Thymus (tissue), 11 donors: Measurements from ENCODE around the gene EXOSC10. TPM values are rescaled to one million over a fixed set of nuclear protein-coding genes. Genes with fewer than 3 reads are reported as not detected.
"Not testable (repeated sequence)": the region's sequence is repeated elsewhere in the genome, so short reads cannot be mapped to it uniquely, and the experiment has no call there.

ENCODE experiments used
- DNase-seq, 9 donors: peaks; one replicate each; pipeline ENCODE4 v3.0.0-alpha.2; 2013; ENCODE audit warnings: low spot score in 9 of 9, low read depth in 6 of 9, missing footprints in 1 of 9
- H3K27ac ChIP-seq, 2 donors: one replicate each; pipeline ENCODE4 v1.5.1; 2013; ENCODE audit warnings: control low read depth in 1 of 2, low read depth in 1 of 2, low read length in 1 of 2, mild to moderate bottlenecking in 1 of 2, moderate library complexity in 1 of 2
- H3K27me3 ChIP-seq, 2 donors: one replicate each; pipeline ENCODE4 v1.5.1; 2013; ENCODE audit warnings: low read length in 1 of 2; ENCODE audit not compliant: control insufficient read depth in 2 of 2, insufficient read depth in 1 of 2
- H3K36me3 ChIP-seq, 2 donors: one replicate each; pipeline ENCODE4 v1.5.1; 2013; ENCODE audit warnings: low read length in 1 of 2, mild to moderate bottlenecking in 1 of 2, moderate library complexity in 1 of 2; ENCODE audit not compliant: control insufficient read depth in 2 of 2, insufficient read depth in 2 of 2
- H3K4me1 ChIP-seq, 2 donors: one replicate each; pipeline ENCODE4 v1.5.1; 2013; ENCODE audit warnings: low read length in 2 of 2; ENCODE audit not compliant: control insufficient read depth in 2 of 2, insufficient read depth in 2 of 2
- H3K4me3 ChIP-seq, 2 donors: one replicate each; pipeline ENCODE4 v1.5.1; 2013; ENCODE audit warnings: low read length in 2 of 2, control low read depth in 1 of 2, mild to moderate bottlenecking in 1 of 2
- H3K9me3 ChIP-seq, 2 donors: one replicate each; pipeline ENCODE4 v1.5.1; 2013; ENCODE audit warnings: low read length in 1 of 2, mild to moderate bottlenecking in 1 of 2; ENCODE audit not compliant: control insufficient read depth in 2 of 2, insufficient read depth in 1 of 2
- WGBS: extraction: QIAGEN DNeasy Blood & Tissue Kit; methylation state at CpG from one replicate; pipeline ENCODE4 v1.1.7; 2013; 5-methylcytosine and 5-hydroxymethylcytosine counted together
- polyA plus RNA-seq: library from polyadenylated mRNA; stranded (reverse); fragments of 200-250 nt; gene quantifications from one replicate; pipeline ENCODE4 v1.2.3, GENCODE V29; 2013
- total RNA-seq: library from RNA; stranded (reverse); fragments of 120-200 nt; gene quantifications from one replicate; pipeline ENCODE4 v1.2.4, GENCODE V29; 2013
- donor health status: healthy.

The EXOSC10 gene
- total and polyA plus RNA-seq, 2 donors, result 44.9 to 52.2 TPM

DNA sequence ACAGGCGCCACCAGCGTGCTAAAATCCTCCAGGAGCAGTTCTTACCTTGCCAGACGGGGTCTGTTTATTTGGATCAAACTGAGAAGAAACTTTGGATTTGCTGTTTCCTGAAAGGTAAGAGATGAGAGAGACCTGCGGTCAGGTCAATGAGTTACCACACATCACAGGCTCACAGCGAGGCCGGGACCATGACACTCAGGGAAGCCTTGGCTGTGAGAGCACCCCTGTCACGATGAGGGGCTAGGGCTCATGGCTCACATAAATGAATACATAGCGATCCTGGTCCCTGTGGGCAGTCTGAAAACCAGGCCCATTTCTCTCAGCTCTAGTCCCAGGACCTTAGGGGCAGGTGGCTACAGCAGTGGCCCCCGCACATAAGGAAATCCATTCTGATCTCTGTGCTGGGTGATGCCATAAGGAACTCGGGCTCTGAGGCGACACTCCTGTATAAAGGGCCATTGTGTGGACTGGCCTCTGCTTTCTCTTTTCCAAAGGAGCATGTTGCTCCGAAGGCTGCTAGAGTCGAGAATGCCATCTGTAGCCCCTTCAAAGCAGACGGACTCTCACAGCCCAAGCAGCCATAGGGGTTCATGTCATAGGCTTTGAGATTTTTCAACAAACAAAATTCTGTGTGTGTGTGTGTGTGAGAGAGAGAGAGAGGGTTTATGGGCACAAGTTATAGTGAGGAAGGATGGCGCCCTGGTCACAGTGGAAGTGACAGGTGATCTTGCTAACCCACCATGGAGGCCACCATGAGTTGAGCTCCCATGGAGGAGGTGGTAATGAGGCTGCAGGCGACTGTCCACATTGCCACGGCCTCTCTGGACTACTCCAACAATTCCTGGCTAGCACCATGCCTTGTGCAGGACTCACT is 30.8 kb downstream of the EXOSC10 start:
- Histone ChIP-seq H3K9me3 (no peaks in the 10 kb centered on the region), H3K36me3 (peaks cover 75 to 78% of the 10 kb centered on the region in 2 donors), H3K4me1 (peaks cover 0 to 13% of the 10 kb centered on the region in 2 donors), H3K4me3 (no peak overlapping the region), H3K27ac (no peak overlapping the region), H3K27me3 (no peaks in the 10 kb centered on the region)
- no peak for DNase-seq
- 98% methylated on average over 17 of the region's 17 CpGs for WGBS

DNA sequence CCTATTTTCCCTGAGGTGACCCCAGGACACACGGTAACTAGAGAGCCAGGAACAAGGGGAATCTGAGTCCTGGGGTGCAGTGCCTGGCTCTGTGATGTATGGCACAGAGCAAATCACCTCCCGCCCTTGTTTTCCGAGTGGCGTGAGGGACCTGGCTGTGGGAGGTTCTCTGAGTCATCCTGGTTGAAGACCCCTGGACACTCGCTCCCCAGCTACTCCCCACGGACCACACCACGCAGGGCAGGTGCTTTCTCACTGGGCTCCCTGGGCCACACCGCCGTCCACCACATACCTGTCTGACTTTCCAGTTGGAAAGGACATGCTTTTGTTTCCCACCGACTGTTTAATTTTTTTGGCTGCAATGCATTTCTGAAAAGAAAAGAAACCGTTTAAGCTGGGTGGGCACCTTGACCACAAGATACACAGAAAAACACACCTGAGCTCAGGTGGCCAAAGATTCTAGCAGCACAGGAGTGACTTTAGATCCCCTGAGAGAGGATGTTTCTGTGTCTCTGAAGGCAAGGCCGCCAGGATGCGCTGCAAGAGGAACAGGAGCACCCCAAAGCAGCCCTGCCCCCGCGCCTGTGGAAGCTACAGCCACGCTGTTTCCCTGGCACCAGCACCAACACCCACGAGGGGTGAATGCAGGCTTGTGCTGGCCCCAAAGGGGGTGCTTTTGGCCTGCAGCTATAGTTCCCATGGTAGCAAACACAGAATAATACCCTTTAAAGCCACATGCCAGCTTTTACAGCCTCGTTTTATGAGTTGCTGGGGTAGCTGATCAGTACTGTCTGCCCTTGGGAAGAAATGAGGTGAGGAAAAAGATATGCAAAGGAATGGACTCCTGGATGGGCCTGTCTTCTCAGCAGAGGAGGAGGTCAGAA is 31.7 kb downstream of the EXOSC10 start:
- DNase-seq, result no peak
- Histone ChIP-seq H3K4me1 (peaks cover 0 to 13% of the 10 kb centered on the region in 2 donors), H3K36me3 (peaks cover 71% of the 10 kb centered on the region in 2 donors), H3K27me3 (no peaks in the 10 kb centered on the region), H3K4me3 (no peak overlapping the region), H3K27ac (no peak overlapping the region), H3K9me3 (no peaks in the 10 kb centered on the region)
- WGBS, result 96% methylated on average over 18 of the region's 18 CpGs

DNA sequence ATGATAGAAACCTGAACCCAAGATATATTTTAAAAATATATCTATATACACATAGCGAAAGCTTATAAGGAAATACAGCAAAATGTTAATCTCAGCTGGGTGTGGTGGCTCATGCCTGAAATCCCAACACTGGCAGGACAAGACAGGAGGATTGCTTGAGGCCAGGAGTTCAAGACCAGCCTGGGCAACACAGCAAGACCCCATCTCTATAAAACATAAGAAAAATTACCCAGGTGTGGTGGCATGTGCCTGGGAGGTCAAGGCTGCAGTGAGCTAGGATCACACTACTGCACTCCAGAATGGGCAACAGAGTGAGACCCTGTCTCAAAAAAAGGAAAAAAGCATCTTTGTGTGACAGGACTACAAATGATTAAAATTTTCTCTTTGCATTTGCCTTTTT is 33.9 kb downstream of the EXOSC10 start:
- DNase-seq, result no peak
- WGBS, result 99% methylated on average over 1 of the region's 1 CpG
- H3K27ac ChIP-seq, result no peak overlapping the region
- H3K4me1 ChIP-seq, result peaks cover 0 to 19% of the 10 kb centered on the region in 2 donors
- no peaks in the 10 kb centered on the region for H3K27me3 ChIP-seq
- H3K9me3 ChIP-seq, result no peaks in the 10 kb centered on the region
- H3K36me3 ChIP-seq, result peaks cover 50 to 58% of the 10 kb centered on the region in 2 donors
- H3K4me3 ChIP-seq, result no peak overlapping the region

DNA sequence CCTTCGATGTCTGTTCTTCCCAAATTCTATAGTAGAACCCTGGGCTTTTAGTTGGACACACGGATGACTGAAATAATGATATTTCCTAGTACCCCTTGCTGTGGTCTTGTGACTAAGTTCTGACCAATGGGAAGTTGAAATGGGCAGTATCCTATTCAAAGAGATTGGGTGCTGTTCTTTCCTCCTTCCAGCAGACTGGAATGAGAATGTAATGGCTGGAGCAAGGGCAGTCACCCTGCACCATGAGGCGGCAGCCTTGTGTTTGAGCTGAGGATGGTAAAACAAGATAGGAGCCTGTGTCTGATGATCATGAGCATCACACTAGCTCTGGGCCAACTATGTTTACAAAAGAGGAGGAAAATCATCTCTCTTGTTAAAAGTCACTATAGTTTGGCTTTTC is 34.7 kb downstream of the EXOSC10 start:
- over 99% methylated on average over 3 of the region's 3 CpGs for WGBS
- no peak overlapping the region for H3K27ac ChIP-seq
- H3K36me3 ChIP-seq, result peaks cover 42 to 50% of the 10 kb centered on the region in 2 donors
- DNase-seq, result no peak
- peaks cover 0 to 23% of the 10 kb centered on the region in 2 donors for H3K4me1 ChIP-seq
- no peaks in the 10 kb centered on the region for H3K27me3 ChIP-seq
- H3K9me3 ChIP-seq, result no peaks in the 10 kb centered on the region
- no peak overlapping the region for H3K4me3 ChIP-seq

DNA sequence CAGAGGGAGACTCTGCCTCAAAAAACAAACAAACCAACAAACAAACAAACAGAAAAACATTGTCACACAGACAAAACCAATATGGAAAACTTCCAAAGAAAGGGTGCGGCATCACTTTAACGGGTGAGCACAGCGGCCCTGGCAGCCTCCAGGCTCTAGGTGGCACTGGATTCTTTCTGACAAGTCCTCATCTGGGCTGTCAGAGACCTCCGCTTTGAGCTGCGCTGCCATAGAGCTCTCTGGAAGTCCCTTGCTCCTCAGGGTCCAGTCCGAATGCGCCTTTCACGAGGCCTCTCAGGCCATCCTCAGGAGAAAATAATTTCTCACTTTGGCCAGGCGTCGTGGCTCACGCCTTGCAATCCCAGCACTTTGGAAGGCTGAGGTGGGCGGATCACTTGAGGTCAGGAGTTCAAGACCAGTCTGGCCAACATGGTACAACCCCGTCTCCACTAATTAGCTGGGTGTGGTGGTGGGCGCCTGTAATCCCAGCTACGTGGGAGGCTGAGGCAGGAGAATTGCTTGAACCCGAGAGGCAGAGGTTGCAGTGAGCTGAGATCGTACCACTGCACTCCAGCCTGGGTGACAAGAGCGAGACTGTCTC is 35.6 kb downstream of the EXOSC10 start:
- not testable (repeated sequence) for H3K27me3 ChIP-seq, H3K4me3 ChIP-seq, DNase-seq, H3K9me3 ChIP-seq, H3K27ac ChIP-seq
- 97% methylated on average over 18 of the region's 18 CpGs for WGBS
- H3K4me1 ChIP-seq, result peaks cover 5 to 19% of the 10 kb centered on the region in 2 donors
- peaks cover 33 to 41% of the 10 kb centered on the region in 2 donors for H3K36me3 ChIP-seq

DNA sequence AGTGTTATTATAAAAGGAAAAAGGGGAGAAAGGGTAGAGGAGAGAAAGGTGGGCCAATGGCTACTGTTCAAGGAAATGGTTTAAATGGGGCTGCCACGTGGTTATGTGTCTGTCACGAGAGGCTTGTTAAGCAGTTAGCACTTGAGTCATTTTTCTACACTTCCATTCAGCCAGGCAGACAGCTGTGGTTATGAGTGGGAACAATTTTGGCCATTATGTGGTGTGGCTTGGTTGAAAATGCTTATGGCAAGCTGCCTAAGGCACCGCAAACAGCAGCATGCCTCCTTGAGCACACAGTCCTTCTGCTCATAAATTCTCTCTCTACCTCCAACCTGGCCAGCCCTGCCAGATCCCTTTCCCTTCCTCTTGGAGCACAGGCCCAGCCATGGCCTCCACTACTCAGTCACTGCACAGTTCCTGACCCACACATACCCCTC is 36.7 kb downstream of the EXOSC10 start:
- no peaks in the 10 kb centered on the region for H3K9me3 ChIP-seq
- H3K27ac ChIP-seq, result no peak overlapping the region
- WGBS, result 94% methylated on average over 3 of the region's 3 CpGs
- no peaks in the 10 kb centered on the region for H3K27me3 ChIP-seq
- no peak overlapping the region for H3K4me3 ChIP-seq
- no peak for DNase-seq
- peaks cover 11 to 25% of the 10 kb centered on the region in 2 donors for H3K4me1 ChIP-seq
- H3K36me3 ChIP-seq, result peaks cover 23 to 30% of the 10 kb centered on the region in 2 donors

DNA sequence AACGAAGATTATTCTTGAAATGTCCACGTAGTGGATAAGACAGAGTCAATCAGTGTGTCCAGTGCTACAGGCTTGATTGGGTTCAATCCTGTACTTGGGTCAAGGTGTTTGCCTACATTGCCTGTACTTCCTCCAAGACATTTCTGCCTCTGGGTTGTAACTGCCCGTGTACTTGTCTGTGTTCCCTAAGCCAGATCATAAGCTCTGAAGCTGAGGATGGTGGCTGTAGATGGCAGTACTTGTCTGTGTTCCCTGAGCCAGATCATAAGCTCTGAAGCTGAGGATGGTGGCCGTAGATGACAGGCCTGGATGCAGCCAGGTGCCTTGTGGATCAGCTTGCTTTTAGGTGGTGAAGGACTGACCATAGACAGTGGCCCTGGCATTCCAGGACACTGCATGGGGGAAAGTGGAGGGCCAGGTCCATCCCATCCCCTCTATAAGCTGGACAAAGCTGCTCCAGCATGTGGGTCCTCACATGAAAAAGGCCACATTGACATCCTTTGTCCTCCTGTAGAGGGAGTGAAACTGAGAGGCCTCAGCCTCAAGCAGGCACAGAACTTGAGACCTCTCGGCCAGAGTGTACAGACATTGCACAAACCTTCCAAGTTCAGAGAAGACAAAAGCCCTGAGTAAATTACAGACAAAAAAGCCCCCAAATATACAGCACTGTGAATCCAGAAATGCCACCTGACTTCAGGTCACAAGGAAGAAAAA is 37.9 kb downstream of the EXOSC10 start:
- no peak for DNase-seq
- 93% methylated on average over 5 of the region's 5 CpGs for WGBS
- peaks cover 11 to 25% of the 10 kb centered on the region in 2 donors for H3K4me1 ChIP-seq
- no peaks in the 10 kb centered on the region for H3K9me3 ChIP-seq
- H3K4me3 ChIP-seq, result no peak overlapping the region
- no peaks in the 10 kb centered on the region for H3K27me3 ChIP-seq
- H3K27ac ChIP-seq, result peak overlapping the region in 1 of 2 donors; percentile 42
- H3K36me3 ChIP-seq, result peaks cover 16 to 22% of the 10 kb centered on the region in 2 donors

DNA sequence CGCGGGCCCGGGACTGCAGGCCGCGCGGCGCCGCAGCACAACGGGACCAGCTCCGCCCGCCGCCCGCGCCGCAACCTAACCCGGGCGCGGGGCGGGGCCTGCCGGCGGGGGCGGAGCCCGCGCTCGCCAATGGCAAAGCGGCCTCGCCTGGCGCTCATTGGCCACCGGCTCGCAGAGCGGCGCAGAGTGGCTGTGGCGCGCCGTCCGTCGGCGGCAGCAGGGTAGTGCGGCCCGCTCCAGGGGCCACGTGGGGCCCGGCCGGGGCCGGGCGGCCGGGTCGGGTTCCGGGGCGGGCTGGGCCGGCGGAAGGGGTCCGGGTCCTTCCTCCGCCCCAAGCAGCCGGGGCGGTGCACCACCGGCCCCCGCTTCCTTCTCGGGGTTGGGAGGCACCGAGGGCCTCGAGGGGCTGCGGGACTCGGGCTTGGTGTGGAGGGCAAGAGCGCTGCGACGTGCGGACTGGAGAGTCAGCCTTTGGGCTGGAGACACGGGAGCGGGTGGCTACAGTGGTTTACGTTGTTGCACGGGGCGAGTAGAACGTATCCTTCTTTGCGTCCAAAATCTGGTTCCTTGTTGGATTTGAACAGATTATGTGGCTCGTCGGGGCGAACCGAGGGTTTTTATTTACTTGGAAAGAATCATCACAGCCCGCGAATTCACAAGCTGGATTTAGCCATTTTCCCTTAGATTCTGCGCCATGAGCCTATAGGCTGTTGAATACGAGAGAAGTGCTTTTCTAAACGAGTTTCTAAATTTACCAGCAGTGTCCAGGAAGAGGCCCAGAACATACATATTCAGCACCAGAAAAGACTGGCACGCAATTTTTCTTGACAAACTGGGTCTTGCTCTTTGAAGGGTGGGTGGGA is 39.5 kb downstream of the EXOSC10 start, which contains the start of gene SRM:
Gene SRM (minus strand): TSS at position 51 of the 863 bp plus-strand sequence. CDS start 75 bp downstream, outside the sequence.
- WGBS, result under 1% methylated on average over 83 of the region's 83 CpGs
- peaks cover 11 to 25% of the 10 kb centered on the region in 2 donors for H3K4me1 ChIP-seq
- DNase-seq, result peak; percentile 54 to 92 (median 80)
- H3K4me3 ChIP-seq, result peak within 1 kb of the TSS; percentile 75 to 76
- H3K9me3 ChIP-seq, result no peaks in the 10 kb centered on the region
- peak within 1 kb of the TSS; percentile 20 to 46 for H3K27ac ChIP-seq
- no peaks in the 10 kb centered on the region for H3K27me3 ChIP-seq
- peaks cover 16 to 19% of the 10 kb centered on the region in 2 donors for H3K36me3 ChIP-seq
